HepG2 (cell line): Measurements from ENCODE around the gene ARHGEF16. TPM values are rescaled to one million over a fixed set of nuclear protein-coding genes. Genes with fewer than 3 reads are reported as not detected.

Experiments used
- CHD4 ChIP-seq: fragments of 200-600 bp; sonication (generic); IDR thresholded peaks from 2 replicates; pipeline ENCODE4 v1.7.0; 2017; ENCODE audit warnings: mild to moderate bottlenecking, low read length, borderline replicate concordance
- GFI1 ChIP-seq: sonication (generic); formaldehyde crosslinking; IDR thresholded peaks from 2 replicates; pipeline ENCODE4 v1.5.0; 2020; ENCODE audit warnings: missing genetic modification reagents, mild to moderate bottlenecking, borderline replicate concordance
- KLF13 ChIP-seq: sonication (generic); formaldehyde crosslinking; IDR thresholded peaks from 2 replicates; pipeline ENCODE4 v1.4.0; 2020; ENCODE audit warnings: mild to moderate bottlenecking, missing genetic modification reagents
- NFE2L2 ChIP-seq: fragments of 150-350 bp; IDR thresholded peaks from 2 replicates; pipeline ENCODE4 v1.6.1; 2014; ENCODE audit warnings: low read length
- RARA ChIP-seq: IDR thresholded peaks from 2 replicates; pipeline ENCODE4 v1.6.1; 2016; ENCODE audit warnings: missing genetic modification reagents, missing compliant biosample characterization
- SCMH1 ChIP-seq: sonication (generic); formaldehyde crosslinking; IDR thresholded peaks from 2 replicates; pipeline ENCODE4 v1.9.0; 2021; ENCODE audit warnings: missing genetic modification reagents, mild to moderate bottlenecking, borderline replicate concordance
- SIN3B ChIP-seq: fragments of 150-350 bp; IDR thresholded peaks from 2 replicates; pipeline ENCODE4 v1.6.1; 2014; ENCODE audit warnings: low read length
- SMARCC2 ChIP-seq: fragments of 450-650 bp; IDR thresholded peaks from 2 replicates; pipeline ENCODE4 v1.6.1; 2017; ENCODE audit warnings: antibody characterized with exemption, mild to moderate bottlenecking
- TGIF2 ChIP-seq: IDR thresholded peaks from 2 replicates; pipeline ENCODE4 v1.6.1; 2016; ENCODE audit warnings: control low read depth, missing compliant biosample characterization
- YEATS4 ChIP-seq: sonication (generic); formaldehyde crosslinking; IDR thresholded peaks from 2 replicates; pipeline ENCODE4 v1.4.0; 2020; ENCODE audit warnings: missing genetic modification reagents, borderline replicate concordance
- ZBTB21 ChIP-seq: sonication (generic); formaldehyde crosslinking; IDR thresholded peaks from 2 replicates; pipeline ENCODE4 v1.4.0; 2020; ENCODE audit warnings: missing genetic modification reagents
- ZFYVE20 ChIP-seq: sonication (generic); formaldehyde crosslinking; IDR thresholded peaks from 2 replicates; pipeline ENCODE4 v1.8.0; 2023; ENCODE audit warnings: low read depth, mild to moderate bottlenecking, moderate library complexity, missing genetic modification reagents, borderline replicate concordance
- ZNF382 ChIP-seq: sonication (generic); formaldehyde crosslinking; IDR thresholded peaks from 2 replicates; pipeline ENCODE4 v1.5.0; 2020; ENCODE audit warnings: missing genetic modification reagents, mild to moderate bottlenecking, borderline replicate concordance
- ZNF567 ChIP-seq: sonication (generic); formaldehyde crosslinking; IDR thresholded peaks from 2 replicates; pipeline ENCODE4 v1.8.1; 2023; ENCODE audit warnings: mild to moderate bottlenecking, missing genetic modification reagents, borderline replicate concordance
- polyA plus RNA-seq, 8 experiments: library from polyadenylated mRNA; depleted of rRNA in 3 of 8; stranded (reverse) in 7 of 8; unstranded in 1 of 8; fragments of >200 nt; fragmentation: Illumina TruSeq in 4 of 8; extraction: Trizol in 4 of 8; gene quantifications; 2 replicates each; pipeline versions ENCODE4 v1.2.1 to v1.2.3, GENCODE V29; 2011 to 2016; ENCODE audit warnings: low read depth in 4 of 8, missing spikeins in 1 of 8, mixed read lengths in 1 of 8; ENCODE audit not compliant: insufficient read depth in 1 of 8
- total RNA-seq, 5 experiments: library from RNA; depleted of rRNA; stranded (reverse); fragments of >200 nt; fragmentation: Illumina TruSeq; extraction: Trizol; gene quantifications; 2 replicates each; pipeline ENCODE4 v1.2.3, GENCODE V29; 2016; ENCODE audit warnings: low read depth in 1 of 5
- TF ChIP-seq, protein P1 (sequence below): sonication (generic); formaldehyde crosslinking; IDR thresholded peaks from 2 replicates; pipeline ENCODE4 v1.4.0; 2020; ENCODE audit warnings: missing genetic modification reagents
- TF ChIP-seq, protein P2 (sequence below): sonication (generic); formaldehyde crosslinking; IDR thresholded peaks from 2 replicates; pipeline ENCODE4 v1.9.0; 2021; ENCODE audit warnings: missing genetic modification reagents, mild to moderate bottlenecking, borderline replicate concordance
- TF ChIP-seq, protein P3 (sequence below): sonication (generic); formaldehyde crosslinking; conservative IDR thresholded peaks from 2 replicates; pipeline ENCODE4 v1.4.0; 2020; ENCODE audit warnings: missing genetic modification reagents
- TF ChIP-seq, protein P4 (sequence below): sonication (generic); formaldehyde crosslinking; IDR thresholded peaks from 2 replicates; pipeline ENCODE4 v1.4.0; 2020; ENCODE audit warnings: low read depth, mild to moderate bottlenecking, missing genetic modification reagents
- TF ChIP-seq, protein P5 (sequence below): sonication (generic); formaldehyde crosslinking; IDR thresholded peaks from 2 replicates; pipeline ENCODE4 v1.4.0; 2020; ENCODE audit warnings: missing genetic modification reagents, borderline replicate concordance
- TF ChIP-seq, protein P6 (sequence below): IDR thresholded peaks from 2 replicates; pipeline ENCODE4 v1.6.1; 2016

ARHGEF16 gene
- total and polyA plus RNA-seq, 2 of the 13 experiments (the other 11 are each of a cell fraction or from before 2014, with no cell fraction given), result 20.3 to 39.9 TPM

DNA sequence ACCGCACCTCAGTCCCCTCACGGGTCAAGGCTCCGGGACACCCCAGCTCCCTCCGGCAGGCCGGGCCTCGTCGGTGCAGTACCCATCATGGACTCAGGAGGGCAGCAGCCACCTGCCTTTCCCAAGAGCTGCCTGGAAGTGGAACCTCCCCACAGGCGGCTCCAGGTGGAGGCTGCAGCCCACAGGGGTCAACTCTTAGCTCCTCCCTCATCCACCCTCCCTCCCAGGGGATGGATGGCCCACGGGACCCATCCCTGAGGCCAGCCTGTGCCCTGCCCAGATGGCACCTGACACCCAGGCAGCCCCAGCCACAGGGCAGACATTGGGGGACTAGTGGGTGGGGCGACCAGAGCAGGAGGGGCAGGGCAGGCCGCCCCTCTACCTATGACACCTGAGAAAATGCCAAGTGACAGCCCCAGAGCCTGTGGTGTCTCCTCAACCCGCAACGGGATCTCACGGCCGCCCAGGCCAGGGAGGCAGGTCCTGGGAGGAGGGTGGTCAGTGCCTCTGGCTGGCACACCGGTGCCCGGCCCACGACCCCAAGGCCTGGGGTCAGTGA is 1.2 kb upstream of the ARHGEF16 start (continued):
- TF ChIP-seq SCMH1 (no peak), RARA (CRISPR knock-in tag) (0 out of 2 replicates have a peak, but pooled peaks have one; percentile 37), ZBTB21 (CRISPR knock-in tag) (no peak), ZNF567 (CRISPR knock-in tag) (no peak), GFI1 (no peak), SIN3B (no peak), NFE2L2 (no peak), CHD4 (no peak), ZFYVE20 (CRISPR knock-in tag) (no peak), SMARCC2 (no peak), KLF13 (CRISPR knock-in tag) (no peak), YEATS4 (no peak), ZNF382 (no peak), TGIF2 (CRISPR knock-in tag) (no peak)
- TF ChIP-seq, protein P1, sequence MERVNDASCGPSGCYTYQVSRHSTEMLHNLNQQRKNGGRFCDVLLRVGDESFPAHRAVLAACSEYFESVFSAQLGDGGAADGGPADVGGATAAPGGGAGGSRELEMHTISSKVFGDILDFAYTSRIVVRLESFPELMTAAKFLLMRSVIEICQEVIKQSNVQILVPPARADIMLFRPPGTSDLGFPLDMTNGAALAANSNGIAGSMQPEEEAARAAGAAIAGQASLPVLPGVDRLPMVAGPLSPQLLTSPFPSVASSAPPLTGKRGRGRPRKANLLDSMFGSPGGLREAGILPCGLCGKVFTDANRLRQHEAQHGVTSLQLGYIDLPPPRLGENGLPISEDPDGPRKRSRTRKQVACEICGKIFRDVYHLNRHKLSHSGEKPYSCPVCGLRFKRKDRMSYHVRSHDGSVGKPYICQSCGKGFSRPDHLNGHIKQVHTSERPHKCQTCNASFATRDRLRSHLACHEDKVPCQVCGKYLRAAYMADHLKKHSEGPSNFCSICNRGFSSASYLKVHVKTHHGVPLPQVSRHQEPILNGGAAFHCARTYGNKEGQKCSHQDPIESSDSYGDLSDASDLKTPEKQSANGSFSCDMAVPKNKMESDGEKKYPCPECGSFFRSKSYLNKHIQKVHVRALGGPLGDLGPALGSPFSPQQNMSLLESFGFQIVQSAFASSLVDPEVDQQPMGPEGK, result peak; percentile 61
- TF ChIP-seq, protein P2, sequence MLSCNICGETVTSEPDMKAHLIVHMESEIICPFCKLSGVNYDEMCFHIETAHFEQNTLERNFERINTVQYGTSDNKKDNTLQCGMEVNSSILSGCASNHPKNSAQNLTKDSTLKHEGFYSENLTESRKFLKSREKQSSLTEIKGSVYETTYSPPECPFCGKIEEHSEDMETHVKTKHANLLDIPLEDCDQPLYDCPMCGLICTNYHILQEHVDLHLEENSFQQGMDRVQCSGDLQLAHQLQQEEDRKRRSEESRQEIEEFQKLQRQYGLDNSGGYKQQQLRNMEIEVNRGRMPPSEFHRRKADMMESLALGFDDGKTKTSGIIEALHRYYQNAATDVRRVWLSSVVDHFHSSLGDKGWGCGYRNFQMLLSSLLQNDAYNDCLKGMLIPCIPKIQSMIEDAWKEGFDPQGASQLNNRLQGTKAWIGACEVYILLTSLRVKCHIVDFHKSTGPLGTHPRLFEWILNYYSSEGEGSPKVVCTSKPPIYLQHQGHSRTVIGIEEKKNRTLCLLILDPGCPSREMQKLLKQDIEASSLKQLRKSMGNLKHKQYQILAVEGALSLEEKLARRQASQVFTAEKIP (CRISPR knock-in tag), result no peak
- TF ChIP-seq, protein P3, sequence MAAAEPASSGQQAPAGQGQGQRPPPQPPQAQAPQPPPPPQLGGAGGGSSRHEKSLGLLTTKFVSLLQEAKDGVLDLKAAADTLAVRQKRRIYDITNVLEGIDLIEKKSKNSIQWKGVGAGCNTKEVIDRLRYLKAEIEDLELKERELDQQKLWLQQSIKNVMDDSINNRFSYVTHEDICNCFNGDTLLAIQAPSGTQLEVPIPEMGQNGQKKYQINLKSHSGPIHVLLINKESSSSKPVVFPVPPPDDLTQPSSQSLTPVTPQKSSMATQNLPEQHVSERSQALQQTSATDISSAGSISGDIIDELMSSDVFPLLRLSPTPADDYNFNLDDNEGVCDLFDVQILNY (CRISPR knock-in tag), result 0 out of 2 replicates have a peak, but pooled peaks have one; percentile 11
- TF ChIP-seq, protein P4, sequence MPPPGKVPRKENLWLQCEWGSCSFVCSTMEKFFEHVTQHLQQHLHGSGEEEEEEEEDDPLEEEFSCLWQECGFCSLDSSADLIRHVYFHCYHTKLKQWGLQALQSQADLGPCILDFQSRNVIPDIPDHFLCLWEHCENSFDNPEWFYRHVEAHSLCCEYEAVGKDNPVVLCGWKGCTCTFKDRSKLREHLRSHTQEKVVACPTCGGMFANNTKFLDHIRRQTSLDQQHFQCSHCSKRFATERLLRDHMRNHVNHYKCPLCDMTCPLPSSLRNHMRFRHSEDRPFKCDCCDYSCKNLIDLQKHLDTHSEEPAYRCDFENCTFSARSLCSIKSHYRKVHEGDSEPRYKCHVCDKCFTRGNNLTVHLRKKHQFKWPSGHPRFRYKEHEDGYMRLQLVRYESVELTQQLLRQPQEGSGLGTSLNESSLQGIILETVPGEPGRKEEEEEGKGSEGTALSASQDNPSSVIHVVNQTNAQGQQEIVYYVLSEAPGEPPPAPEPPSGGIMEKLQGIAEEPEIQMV (CRISPR knock-in tag), result peak; percentile 56; the same call in 1 of the 2 replicates
- TF ChIP-seq, protein P5, sequence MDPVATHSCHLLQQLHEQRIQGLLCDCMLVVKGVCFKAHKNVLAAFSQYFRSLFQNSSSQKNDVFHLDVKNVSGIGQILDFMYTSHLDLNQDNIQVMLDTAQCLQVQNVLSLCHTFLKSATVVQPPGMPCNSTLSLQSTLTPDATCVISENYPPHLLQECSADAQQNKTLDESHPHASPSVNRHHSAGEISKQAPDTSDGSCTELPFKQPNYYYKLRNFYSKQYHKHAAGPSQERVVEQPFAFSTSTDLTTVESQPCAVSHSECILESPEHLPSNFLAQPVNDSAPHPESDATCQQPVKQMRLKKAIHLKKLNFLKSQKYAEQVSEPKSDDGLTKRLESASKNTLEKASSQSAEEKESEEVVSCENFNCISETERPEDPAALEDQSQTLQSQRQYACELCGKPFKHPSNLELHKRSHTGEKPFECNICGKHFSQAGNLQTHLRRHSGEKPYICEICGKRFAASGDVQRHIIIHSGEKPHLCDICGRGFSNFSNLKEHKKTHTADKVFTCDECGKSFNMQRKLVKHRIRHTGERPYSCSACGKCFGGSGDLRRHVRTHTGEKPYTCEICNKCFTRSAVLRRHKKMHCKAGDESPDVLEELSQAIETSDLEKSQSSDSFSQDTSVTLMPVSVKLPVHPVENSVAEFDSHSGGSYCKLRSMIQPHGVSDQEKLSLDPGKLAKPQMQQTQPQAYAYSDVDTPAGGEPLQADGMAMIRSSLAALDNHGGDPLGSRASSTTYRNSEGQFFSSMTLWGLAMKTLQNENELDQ (CRISPR knock-in tag), result no peak
- TF ChIP-seq, protein P6, sequence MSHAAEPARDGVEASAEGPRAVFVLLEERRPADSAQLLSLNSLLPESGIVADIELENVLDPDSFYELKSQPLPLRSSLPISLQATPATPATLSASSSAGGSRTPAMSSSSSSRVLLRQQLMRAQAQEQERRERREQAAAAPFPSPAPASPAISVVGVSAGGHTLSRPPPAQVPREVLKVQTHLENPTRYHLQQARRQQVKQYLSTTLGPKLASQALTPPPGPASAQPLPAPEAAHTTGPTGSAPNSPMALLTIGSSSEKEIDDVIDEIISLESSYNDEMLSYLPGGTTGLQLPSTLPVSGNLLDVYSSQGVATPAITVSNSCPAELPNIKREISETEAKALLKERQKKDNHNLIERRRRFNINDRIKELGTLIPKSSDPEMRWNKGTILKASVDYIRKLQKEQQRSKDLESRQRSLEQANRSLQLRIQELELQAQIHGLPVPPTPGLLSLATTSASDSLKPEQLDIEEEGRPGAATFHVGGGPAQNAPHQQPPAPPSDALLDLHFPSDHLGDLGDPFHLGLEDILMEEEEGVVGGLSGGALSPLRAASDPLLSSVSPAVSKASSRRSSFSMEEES (CRISPR knock-in tag), result 0 out of 2 replicates have a peak, but pooled peaks have one; percentile 25
